Upper lobe of right lung (tissue), 1 donor: ENCODE data around the gene GALM. TPM values are rescaled to one million over a fixed set of nuclear protein-coding genes. Genes with fewer than 3 reads are reported as not detected.
"Not testable (repeated sequence)": the region's sequence is repeated elsewhere in the genome, so short reads cannot be mapped to it uniquely, and the experiment has no call there.

Experiments used
- ATAC-seq: fragments of 200-7000 bp; cut with Tn5 transposase; one replicate; pipeline ENCODE4 v1.9.1; 2020; ENCODE audit warnings: mild to moderate bottlenecking, moderate library complexity
- DNase-seq: peaks from one replicate; pipeline ENCODE4 v3.0.0-alpha.2; 2020
- H3K27ac ChIP-seq: fragments of 200-600 bp; one replicate; pipeline ENCODE4 v1.8.0; 2022
- H3K27me3 ChIP-seq: fragments of 200-600 bp; one replicate; pipeline ENCODE4 v1.8.0; 2022; ENCODE audit warnings: mild to moderate bottlenecking
- H3K36me3 ChIP-seq: fragments of 200-600 bp; one replicate; pipeline ENCODE4 v1.8.0; 2022
- H3K4me1 ChIP-seq: fragments of 200-600 bp; one replicate; pipeline ENCODE4 v1.8.0; 2022
- H3K4me3 ChIP-seq: fragments of 200-600 bp; one replicate; pipeline ENCODE4 v1.8.0; 2022; ENCODE audit warnings: mild to moderate bottlenecking
- H3K9me3 ChIP-seq: fragments of 200-600 bp; one replicate; pipeline ENCODE4 v1.8.0; 2022
- CTCF ChIP-seq: fragments of 200-600 bp; IDR thresholded peaks from one replicate; pipeline ENCODE4 v1.8.0; 2022; ENCODE audit warnings: antibody characterized with exemption
- intact Hi-C: fragments of 100-400 bp; cut with DNase I; formaldehyde crosslinking; loops from one replicate; pipeline ENCODE4 v1.11.0; 2022
- total RNA-seq: library from RNA; stranded (reverse); fragmentation: NEBNext Ultra II Directional; extraction: Animal tissue kit (Norgen Biotek cat#: 25700); gene quantifications from one replicate; pipeline ENCODE4 v1.2.1, GENCODE V29; 2021
- donor health status: DM: no; HTN: yes; CAD: no; lungs with severe emphysema.

Gene GALM
- total RNA-seq, 1 donor from 2014 or later = 14.7 TPM

GRCh38 chr2:38709567-38710194, 43.8 kb downstream of the GALM start:
- H3K27ac ChIP-seq = no peak overlapping the region
- H3K36me3 ChIP-seq = peaks cover 5% of the 10 kb centered on the region
- H3K27me3 ChIP-seq = no peaks in the 10 kb centered on the region
- DNase-seq = no peak
- no peak for ATAC-seq
- no peak for TF ChIP-seq CTCF
- no peaks in the 10 kb centered on the region for H3K9me3 ChIP-seq
- no peak overlapping the region for H3K4me3 ChIP-seq
- intact Hi-C loops = no loop called here
- H3K4me1 ChIP-seq = no peaks in the 10 kb centered on the region

- DNase-seq = no peak
- Histone ChIP-seq H3K27ac (no peak overlapping the region), H3K4me1 (peaks cover 2% of the 10 kb centered on the region), H3K4me3 (no peak overlapping the region), H3K27me3 (no peaks in the 10 kb centered on the region), H3K9me3 (no peaks in the 10 kb centered on the region), H3K36me3 (peaks cover 5% of the 10 kb centered on the region)
- intact Hi-C loops = no loop called here
- no peak for TF ChIP-seq CTCF
- no peak for ATAC-seq
Measured at GRCh38 chr2:38711558-38711957, 45.6 kb downstream of the GALM start.

DNA sequence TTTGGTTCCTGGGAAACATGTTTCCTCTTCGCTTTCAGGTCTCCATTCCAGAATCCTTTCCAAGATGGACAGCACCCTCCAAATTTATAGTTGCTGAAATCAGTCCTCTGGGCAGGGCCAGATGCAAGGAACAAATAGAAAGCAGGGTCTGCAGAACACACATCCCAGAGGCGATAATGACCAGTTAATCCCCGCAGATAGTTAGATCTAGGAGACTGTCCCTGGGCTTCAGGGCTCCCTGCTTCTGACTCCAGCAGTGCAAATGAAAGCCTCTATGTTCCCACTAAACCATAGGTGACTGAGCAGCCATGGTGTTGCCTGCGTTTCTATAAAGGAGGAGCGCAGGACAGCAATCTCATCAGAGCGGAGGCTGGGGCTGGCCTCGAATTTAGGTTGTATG, 46.5 kb downstream of the GALM start:
- Histone ChIP-seq H3K27me3 (no peaks in the 10 kb centered on the region), H3K9me3 (no peaks in the 10 kb centered on the region), H3K36me3 (peaks cover 5% of the 10 kb centered on the region), H3K27ac (no peak overlapping the region), H3K4me3 (no peak overlapping the region), H3K4me1 (peaks cover 6% of the 10 kb centered on the region)
- TF ChIP-seq CTCF = no peak
- intact Hi-C loops = no loop called here
- DNase-seq = no peak
- ATAC-seq = no peak

DNA sequence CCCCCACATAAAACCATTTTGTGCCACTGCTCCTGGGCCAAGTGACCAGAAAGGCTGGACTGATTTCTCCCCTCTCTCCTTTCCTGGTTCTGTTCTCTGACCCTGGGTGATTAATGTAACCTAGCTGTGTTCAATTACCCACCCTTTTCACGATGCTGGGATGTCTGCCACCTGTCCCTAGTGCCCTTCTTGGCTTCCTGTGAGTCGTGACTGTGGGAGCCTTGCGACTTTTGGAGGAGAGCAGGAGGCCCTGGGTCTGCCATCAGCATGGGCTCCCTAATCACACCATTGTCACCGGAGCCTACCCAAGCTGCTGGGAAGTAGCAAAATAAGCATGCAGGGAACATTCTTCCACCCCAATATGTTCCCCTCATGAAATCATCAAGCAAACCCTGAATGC, 47.0 kb downstream of the GALM start:
- intact Hi-C loops = no loop called here
- H3K36me3 ChIP-seq = peaks cover 5% of the 10 kb centered on the region
- no peaks in the 10 kb centered on the region for H3K27me3 ChIP-seq
- H3K9me3 ChIP-seq = no peaks in the 10 kb centered on the region
- H3K4me1 ChIP-seq = peaks cover 6% of the 10 kb centered on the region
- no peak overlapping the region for H3K27ac ChIP-seq
- DNase-seq (no peak), ATAC-seq (no peak)
- TF ChIP-seq CTCF = no peak
- H3K4me3 ChIP-seq = no peak overlapping the region

DNA sequence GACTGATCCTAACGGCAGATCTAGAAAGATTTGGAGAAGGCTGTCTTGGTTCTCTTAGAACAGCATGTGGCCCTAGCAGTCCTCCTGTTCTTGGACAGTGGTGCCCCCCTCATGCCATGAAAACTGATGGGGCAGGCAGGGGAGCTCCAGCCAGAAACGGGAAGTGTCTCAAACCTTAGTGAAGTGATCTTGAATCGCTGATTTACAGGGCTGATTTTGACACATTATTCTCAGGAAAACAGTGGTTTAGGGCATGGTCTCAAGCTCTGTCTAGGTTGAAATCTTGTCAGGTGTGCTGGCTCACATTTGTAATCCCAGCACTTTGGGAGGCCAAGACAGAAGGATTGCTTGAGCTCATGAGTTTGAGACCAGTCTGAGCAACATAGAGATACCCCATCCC, 47.4 kb downstream of the GALM start:
- no peak for TF ChIP-seq CTCF
- ATAC-seq (no peak), DNase-seq (no peak)
- intact Hi-C loops = no loop called here
- Histone ChIP-seq H3K27ac (no peak overlapping the region), H3K4me1 (peaks cover 6% of the 10 kb centered on the region), H3K36me3 (peaks cover 5% of the 10 kb centered on the region), H3K27me3 (no peaks in the 10 kb centered on the region), H3K9me3 (no peaks in the 10 kb centered on the region), H3K4me3 (no peak overlapping the region)

- H3K36me3 ChIP-seq, H3K27ac ChIP-seq, DNase-seq, H3K4me3 ChIP-seq, H3K9me3 ChIP-seq, H3K27me3 ChIP-seq, ATAC-seq, intact Hi-C loops, H3K4me1 ChIP-seq: not testable (repeated sequence)
Measured at GRCh38 chr2:38714941-38715340, 49.0 kb downstream of the GALM start.
